Superior temporal gyrus (tissue), 1 donor: ENCODE data around the gene KCTD4.
"Not testable (repeated sequence)": the region's sequence is repeated elsewhere in the genome, so short reads cannot be mapped to it uniquely, and the experiment has no call there.

ENCODE experiments used
- DNase-seq: peaks from one replicate; pipeline ENCODE4 v3.0.0-alpha.2; 2016; ENCODE audit errors: extremely low spot score

KCTD4 gene

DNA sequence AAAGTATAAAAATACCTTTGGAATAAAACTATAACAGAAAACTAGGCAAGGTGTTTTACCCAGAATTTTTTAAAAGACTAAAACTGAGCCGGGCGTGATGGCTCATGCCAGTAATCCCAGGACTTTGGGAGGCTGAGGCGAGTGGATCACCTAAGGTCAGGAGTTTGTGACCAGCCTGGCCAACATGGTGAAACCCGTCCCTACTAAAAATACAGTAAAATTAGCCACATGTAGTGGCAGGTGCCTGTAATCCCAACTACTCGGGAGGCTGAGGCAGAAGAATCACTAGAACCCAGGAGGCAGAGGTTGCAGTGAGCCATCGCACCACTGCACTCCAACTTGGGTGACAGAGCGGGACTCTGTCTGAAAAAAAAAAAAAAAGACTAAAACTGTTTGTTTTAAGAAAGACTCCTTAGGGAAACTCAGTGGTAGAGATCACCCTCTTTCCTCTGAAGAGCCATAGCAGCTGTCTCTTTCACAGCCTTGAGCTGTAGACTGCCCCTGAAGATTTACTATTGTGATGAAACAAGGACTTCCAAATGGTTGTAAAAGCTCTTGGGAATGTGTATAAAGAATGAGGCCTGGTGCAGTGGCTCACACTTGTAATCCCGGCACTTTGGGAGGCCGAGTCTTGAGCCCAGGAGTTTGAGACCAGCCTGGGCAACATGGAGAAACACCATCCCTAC, 14.7 kb upstream of the KCTD4 start:
- DNase-seq = no peak

DNA sequence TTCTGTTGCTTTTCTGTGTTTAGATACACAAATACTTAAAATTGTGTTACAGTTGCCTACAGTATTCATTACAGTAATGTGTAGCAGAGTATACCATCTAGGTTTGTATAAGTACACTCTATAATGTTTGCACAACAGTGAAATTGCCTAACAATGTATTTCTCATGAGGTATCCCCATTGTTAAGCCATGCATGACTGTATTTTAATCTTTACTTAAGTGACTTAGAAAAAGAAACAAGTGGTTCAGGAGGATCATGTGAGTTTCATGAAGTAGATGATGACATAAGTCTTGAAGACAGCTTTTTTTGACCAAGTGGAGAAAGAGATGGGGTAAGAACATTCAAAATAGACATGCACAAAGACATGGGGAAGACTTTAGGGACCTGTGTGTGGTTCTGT, 8.4 kb upstream of the KCTD4 start:
- DNase-seq = no peak

DNA sequence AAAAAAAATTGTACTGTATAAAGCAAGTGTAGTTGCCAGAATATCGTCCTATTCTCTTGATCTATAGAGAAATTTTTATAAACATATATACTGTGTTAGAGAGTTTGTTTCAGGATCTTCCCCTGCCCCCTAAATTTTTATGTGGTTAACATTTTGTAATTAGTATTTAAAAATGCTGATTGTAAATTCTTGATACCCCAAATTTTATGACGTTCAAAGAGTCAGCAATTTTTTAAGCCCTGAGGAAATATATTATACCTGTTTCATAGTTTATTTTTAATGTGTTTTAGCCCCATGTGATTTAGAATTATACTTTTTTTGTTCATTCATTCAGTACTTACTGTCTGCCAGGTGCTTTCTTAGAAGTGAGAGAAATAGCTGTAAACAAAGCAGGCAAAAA, 7.3 kb upstream of the KCTD4 start:
- DNase-seq = no peak

DNA sequence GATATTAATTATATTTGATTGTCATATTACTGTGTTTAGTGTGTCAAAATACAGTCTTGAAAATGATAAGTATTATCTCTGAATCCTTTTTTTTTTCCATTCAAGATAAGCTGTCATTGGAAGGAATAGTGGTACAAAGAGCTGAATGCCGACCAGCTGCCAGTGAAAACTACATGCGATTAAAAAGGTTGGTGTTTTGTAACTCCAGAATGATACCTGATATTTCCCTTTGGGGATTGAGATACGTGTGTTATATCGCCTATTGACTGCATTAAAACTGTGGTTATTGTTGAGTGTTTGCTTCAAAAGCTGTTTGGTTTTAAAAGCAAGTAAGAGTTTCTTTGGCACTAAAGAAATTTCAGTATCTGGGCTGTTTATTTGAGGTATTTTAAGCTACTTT, 6.5 kb upstream of the KCTD4 start:
- DNase-seq = no peak

DNA sequence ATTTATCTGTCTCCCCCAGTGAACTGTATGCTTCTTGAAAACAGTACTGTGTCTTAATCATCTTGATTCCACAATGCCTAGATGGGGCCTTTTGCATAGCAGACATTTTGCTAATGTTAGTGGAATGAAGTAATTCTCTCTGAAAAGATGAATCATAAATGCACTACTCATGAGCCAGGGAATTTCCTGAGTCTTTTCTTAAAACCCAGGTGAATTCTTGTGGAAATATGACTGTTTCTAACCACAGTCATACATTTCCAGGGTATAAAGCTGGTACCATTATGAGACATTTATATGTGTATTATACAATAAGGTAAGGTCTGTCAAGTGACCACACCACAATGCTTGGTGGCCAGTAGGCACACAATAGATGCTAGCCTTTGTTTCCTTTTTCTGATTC, 5.5 kb upstream of the KCTD4 start:
- DNase-seq = peak; percentile 48

GRCh38 chr13:45205124-45205523, 4.3 kb upstream of the KCTD4 start:
- no peak for DNase-seq

DNA sequence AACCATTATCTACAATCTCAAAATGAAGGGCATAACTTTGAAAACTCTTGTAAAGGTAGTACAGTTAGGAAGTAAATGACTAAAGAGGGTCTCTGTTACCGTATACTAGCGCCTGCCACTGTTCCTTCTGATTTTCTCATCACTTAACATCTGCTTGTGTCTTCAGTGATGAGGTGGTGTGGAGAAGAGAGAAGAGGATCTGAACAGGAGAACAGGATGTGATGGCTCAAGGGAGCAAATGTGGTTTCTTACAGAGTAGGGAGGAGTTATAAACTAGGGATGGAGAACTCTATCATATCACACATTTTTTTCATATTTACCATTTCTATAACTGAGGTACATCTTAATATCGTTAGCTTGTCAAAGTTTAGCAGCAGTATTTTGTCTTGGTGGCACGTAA, 1.1 kb downstream of the KCTD4 start:
- DNase-seq = no peak

DNA sequence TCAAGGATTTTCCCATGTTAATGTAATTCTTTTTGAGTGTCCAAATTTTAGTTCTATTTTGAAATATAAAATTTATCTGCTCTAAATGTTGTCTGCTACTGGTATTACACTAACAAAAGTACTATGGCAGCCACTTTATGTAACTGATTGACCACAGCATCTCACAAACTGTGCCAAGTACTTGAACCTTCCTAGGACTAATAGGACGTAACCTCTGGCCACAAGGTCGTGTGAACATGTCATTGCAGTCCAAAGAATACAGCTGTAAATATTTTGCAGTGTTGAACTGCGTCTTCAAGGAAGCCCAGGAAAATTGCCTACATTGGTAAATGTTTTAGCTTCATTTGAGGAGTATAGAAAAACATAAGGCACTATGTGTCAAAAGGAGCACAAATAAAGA, 1.9 kb downstream of the KCTD4 start:
- no peak for DNase-seq

- no peak for DNase-seq
Measured at GRCh38 chr13:45198041-45198440, 2.8 kb downstream of the KCTD4 start.

GRCh38 chr13:45196622-45197021, 4.2 kb downstream of the KCTD4 start:
- DNase-seq = no peak

- DNase-seq = no peak
Measured at GRCh38 chr13:45196096-45196495, 4.7 kb downstream of the KCTD4 start.

GRCh38 chr13:45195421-45195820, 5.4 kb downstream of the KCTD4 start:
- DNase-seq = peak; percentile 59

DNA sequence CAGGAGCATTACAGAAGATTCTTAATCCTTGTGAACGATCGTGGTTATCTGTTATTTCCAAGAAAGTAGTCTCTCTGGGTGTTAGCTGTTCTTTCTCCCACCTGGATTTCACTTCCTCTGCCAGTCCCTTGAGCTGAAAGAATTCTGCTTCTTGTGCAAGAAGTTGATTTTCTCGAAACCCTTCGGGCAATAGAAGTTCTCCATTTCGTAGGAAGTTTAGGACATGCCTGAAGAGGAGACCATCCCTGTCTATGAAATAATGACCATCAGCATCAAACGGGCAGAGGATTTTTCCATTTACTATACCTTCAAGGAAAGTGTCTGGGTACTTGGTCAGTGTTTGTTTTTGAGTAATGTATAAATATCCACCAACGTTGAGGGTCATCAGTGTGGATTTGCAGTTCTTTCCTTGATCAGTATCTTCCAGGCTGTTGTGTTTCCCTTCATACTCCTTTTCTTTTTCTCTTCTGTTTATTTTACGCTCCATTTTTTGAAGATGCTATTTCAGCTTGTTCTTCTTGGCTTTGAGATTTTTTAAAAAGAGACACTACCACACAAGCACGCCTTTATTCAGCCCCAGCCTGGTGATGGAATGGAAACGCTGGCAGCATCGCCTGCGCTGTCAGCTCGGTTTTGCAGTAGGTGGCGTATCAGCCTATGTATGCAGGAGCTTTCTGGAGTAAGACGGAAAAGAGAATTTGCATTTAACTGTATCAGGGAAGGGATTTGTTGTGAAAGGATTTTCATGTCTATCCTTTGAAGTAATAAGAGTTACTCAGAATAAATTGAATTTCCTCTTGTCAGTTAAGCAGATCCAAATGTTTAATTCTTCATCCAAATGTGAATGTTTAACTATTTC, 6.5 kb downstream of the KCTD4 start:
- DNase-seq = peak; percentile 94

GRCh38 chr13:45191874-45192273, 9.0 kb downstream of the KCTD4 start:
- peak; percentile 30 for DNase-seq

GRCh38 chr13:45189511-45189910, 11.3 kb downstream of the KCTD4 start:
- not testable (repeated sequence) for DNase-seq

DNA sequence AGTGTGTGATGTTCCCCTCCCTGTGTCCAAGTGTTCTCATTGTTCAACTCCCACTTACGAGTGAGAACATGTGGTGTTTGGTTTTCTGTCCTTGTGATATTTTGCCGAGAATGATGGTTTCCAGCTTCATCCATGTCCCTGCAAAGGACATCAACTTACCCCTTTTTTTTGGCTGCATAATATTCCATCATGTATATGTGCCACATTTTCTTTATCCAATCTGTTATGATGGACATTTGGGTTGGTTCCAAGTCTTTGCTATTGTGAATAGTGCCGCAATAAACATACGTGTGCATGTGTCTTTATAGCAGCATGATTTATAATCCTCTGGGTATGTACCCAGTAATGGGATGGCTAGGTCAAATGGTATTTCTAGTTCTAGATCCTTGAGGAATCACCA, 11.8 kb downstream of the KCTD4 start:
- DNase-seq = not testable (repeated sequence)

DNA sequence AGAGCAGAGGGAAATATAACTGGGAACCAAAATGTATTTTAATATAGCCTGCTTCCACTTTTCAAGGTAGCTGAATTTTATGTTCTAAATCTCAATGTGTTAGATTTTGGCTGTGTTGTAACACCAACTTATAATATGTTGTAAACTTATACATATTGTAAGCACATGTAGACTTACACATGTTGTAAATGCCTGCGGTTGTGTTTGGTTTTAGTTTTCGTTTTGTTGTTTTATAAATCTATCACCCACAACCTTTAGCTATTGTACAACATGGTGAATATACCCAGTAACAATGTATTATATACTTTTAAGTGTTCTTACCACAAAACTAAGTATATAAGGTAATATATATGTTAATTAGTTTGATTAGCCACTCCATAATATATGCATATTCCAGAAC, 15.6 kb downstream of the KCTD4 start:
- no peak for DNase-seq

- no peak for DNase-seq
Measured at GRCh38 chr13:45184693-45185092, 16.2 kb downstream of the KCTD4 start.

- no peak for DNase-seq
Measured at GRCh38 chr13:45180713-45181601, 19.9 kb downstream of the KCTD4 start.

GRCh38 chr13:45180303-45180702, 20.5 kb downstream of the KCTD4 start:
- DNase-seq = no peak

DNA sequence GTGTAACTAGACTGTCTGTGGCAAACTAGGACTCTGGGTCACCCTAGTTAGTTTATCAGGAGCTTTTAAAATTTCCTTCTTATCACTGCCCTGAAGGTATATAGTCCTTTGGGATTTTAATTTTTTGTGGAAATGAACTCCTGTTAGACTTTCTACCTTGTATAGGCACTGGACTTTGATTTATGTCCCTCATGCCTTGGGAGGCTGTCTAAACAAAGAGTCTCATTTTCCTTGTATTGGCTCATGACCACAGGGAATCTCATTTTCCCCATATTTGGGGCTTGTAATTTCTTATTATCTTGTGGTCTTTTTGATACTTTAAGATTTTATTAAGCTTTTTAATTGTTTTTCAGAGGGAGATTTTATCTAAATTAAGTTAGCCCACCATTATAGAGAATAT, 21.4 kb downstream of the KCTD4 start:
- no peak for DNase-seq
